IMR-90 (cell line): Measurements from ENCODE around the gene COL18A1. TPM values are rescaled to one million over a fixed set of nuclear protein-coding genes. Genes with fewer than 3 reads are reported as not detected.

Experiments
- ATAC-seq: fragments of 200-7000 bp; cut with Tn5 transposase; 2 replicates; pipeline ENCODE4 v1.9.1; 2020; ENCODE audit warnings: low read depth, mild to moderate bottlenecking, moderate library complexity
- BruUV-seq: library from RNA; stranded (reverse); fragments of 400-500 nt; replicated peaks from 2 replicates; lab custom pipeline; 2021; lab: Mats Ljungman, UMichigan
- CTCF ChIA-PET: fragments of 300-600 bp; formaldehyde crosslinking; extraction: SDS; loops from one replicate; lab custom pipeline; 2021; ENCODE audit warnings: antibody characterized with exemption; lab: Yijun Ruan, JAX
- POLR2A ChIA-PET: fragments of 300-600 bp; sonication (Branson Sonifier 250); formaldehyde crosslinking; loops from one replicate; lab custom pipeline; 2022; ENCODE audit warnings: antibody characterized with exemption; ENCODE audit not compliant: unreplicated experiment; lab: Charles Lee
- DNase-seq: peaks from one replicate; pipeline ENCODE4 v3.0.0; 2013
- H2AFZ ChIP-seq: replicated peaks from 2 replicates; pipeline ENCODE3; 2013; ENCODE audit warnings: low read length, mild to moderate bottlenecking; ENCODE audit not compliant: poor library complexity
- H2AK5ac ChIP-seq: 2 replicates; pipeline ENCODE4 v1.6.1; 2013; ENCODE audit warnings: low read depth, low read length, inconsistent platforms
- H2AK9ac ChIP-seq: replicated peaks from 2 replicates; pipeline ENCODE3; 2013; ENCODE audit warnings: mild to moderate bottlenecking, low read depth, low read length, moderate library complexity; ENCODE audit not compliant: poor library complexity
- H2BK120ac ChIP-seq: 2 replicates; pipeline ENCODE4 v1.6.1; 2013; ENCODE audit warnings: low read depth, low read length, inconsistent platforms
- H2BK15ac ChIP-seq: 3 replicates; pipeline ENCODE4 v1.6.1; 2013; ENCODE audit warnings: low read depth, low read length, inconsistent platforms
- H2BK20ac ChIP-seq: 2 replicates; pipeline ENCODE4 v1.6.1; 2013; ENCODE audit warnings: low read depth, mild to moderate bottlenecking, inconsistent platforms, low read length, moderate library complexity
- H2BK5ac ChIP-seq: 2 replicates; pipeline ENCODE4 v1.6.1; 2013; ENCODE audit warnings: mild to moderate bottlenecking, low read depth, low read length, inconsistent platforms; ENCODE audit not compliant: poor library complexity, severe bottlenecking
- H3K14ac ChIP-seq: replicated peaks from 2 replicates; pipeline ENCODE4 v1.6.1; 2013; ENCODE audit warnings: low read depth, low read length, inconsistent platforms
- H3K18ac ChIP-seq: 2 replicates; pipeline ENCODE4 v1.6.1; 2013; ENCODE audit warnings: low read depth, low read length, control low read depth
- H3K23ac ChIP-seq: 2 replicates; pipeline ENCODE4 v1.6.1; 2013; ENCODE audit warnings: low read depth, low read length, inconsistent platforms
- H3K27ac ChIP-seq: 2 replicates; pipeline ENCODE4 v1.5.1; 2013; ENCODE audit warnings: mild to moderate bottlenecking, control low read depth, low read length; ENCODE audit not compliant: insufficient read depth
- H3K27me3 ChIP-seq: 2 replicates; pipeline ENCODE4 v1.6.1; 2013; ENCODE audit warnings: low read length; ENCODE audit not compliant: control insufficient read depth, insufficient read depth
- H3K36me3 ChIP-seq: 2 replicates; pipeline ENCODE4 v1.6.1; 2013; ENCODE audit warnings: low read length, mixed read lengths; ENCODE audit not compliant: control insufficient read depth, insufficient read depth
- H3K4ac ChIP-seq: 2 replicates; pipeline ENCODE4 v1.6.1; 2013; ENCODE audit warnings: low read depth, low read length, inconsistent platforms
- H3K4me1 ChIP-seq: 2 replicates; pipeline ENCODE4 v1.6.1; 2013; ENCODE audit warnings: low read length, mixed read lengths; ENCODE audit not compliant: control insufficient read depth, insufficient read depth
- H3K4me2 ChIP-seq: 2 replicates; pipeline ENCODE4 v1.6.1; 2013; ENCODE audit warnings: low read depth, mild to moderate bottlenecking, control low read depth, low read length, moderate library complexity
- H3K4me3 ChIP-seq: 2 replicates; pipeline ENCODE4 v1.5.1; 2013; ENCODE audit warnings: low read depth, mild to moderate bottlenecking, control low read depth, low read length, moderate library complexity; ENCODE audit not compliant: insufficient read depth
- H3K56ac ChIP-seq: 2 replicates; pipeline ENCODE4 v1.6.1; 2013; ENCODE audit warnings: low read length, inconsistent platforms; ENCODE audit not compliant: insufficient read depth; ENCODE audit errors: extremely low read depth
- H3K79me1 ChIP-seq, 2 experiments: 2 replicates each; pipeline ENCODE4 v1.6.1; 2013; ENCODE audit warnings: low read length in 2 of 2, inconsistent platforms in 1 of 2, low read depth in 1 of 2
- H3K9ac ChIP-seq: 2 replicates; pipeline ENCODE4 v1.6.1; 2013; ENCODE audit warnings: low read depth, low read length, control low read depth
- H3K9me1 ChIP-seq: 2 replicates; pipeline ENCODE4 v1.6.1; 2013; ENCODE audit warnings: low read length, inconsistent platforms; ENCODE audit not compliant: insufficient read depth
- H3K9me3 ChIP-seq: 2 replicates; pipeline ENCODE4 v1.6.1; 2013; ENCODE audit warnings: low read length; ENCODE audit not compliant: control insufficient read depth, insufficient read depth
- H4K20me1 ChIP-seq: 2 replicates; pipeline ENCODE4 v1.6.1; 2013; ENCODE audit warnings: low read length, inconsistent platforms; ENCODE audit not compliant: insufficient read depth
- H4K5ac ChIP-seq: 2 replicates; pipeline ENCODE4 v1.6.1; 2013; ENCODE audit warnings: mild to moderate bottlenecking, low read depth, low read length, control low read depth
- H4K8ac ChIP-seq, 2 experiments: 2 replicates each; pipeline ENCODE4 v1.6.1; 2013; ENCODE audit warnings: low read depth in 2 of 2, low read length in 2 of 2, control low read depth in 1 of 2, inconsistent platforms in 1 of 2
- H4K91ac ChIP-seq: 2 replicates; pipeline ENCODE4 v1.6.1; 2013; ENCODE audit warnings: low read depth, low read length, inconsistent platforms; ENCODE audit not compliant: insufficient read depth
- BHLHE40 ChIP-seq: fragments of 150-350 bp; IDR thresholded peaks from 2 replicates; pipeline ENCODE4 v1.6.1; 2016; ENCODE audit warnings: mild to moderate bottlenecking, low read depth, low read length
- CEBPB ChIP-seq: IDR thresholded peaks from 2 replicates; pipeline ENCODE4 v1.6.1; 2012; ENCODE audit warnings: low read depth, low read length, improper control_type of control experiment
- CHD1 ChIP-seq: IDR thresholded peaks from 2 replicates; pipeline ENCODE4 v1.6.1; 2012; ENCODE audit warnings: low read depth, low read length, improper control_type of control experiment
- FOS ChIP-seq: fragments of 150-350 bp; IDR thresholded peaks from 2 replicates; pipeline ENCODE4 v1.6.1; 2016; ENCODE audit warnings: low read depth, low read length
- MAFK ChIP-seq: IDR thresholded peaks from 2 replicates; pipeline ENCODE4 v1.6.1; 2012; ENCODE audit warnings: low read depth, low read length, improper control_type of control experiment
- MAZ ChIP-seq: IDR thresholded peaks from 2 replicates; pipeline ENCODE4 v1.6.1; 2012; ENCODE audit warnings: low read depth, mild to moderate bottlenecking, low read length, improper control_type of control experiment, moderate library complexity, borderline replicate concordance
- MXI1 ChIP-seq: IDR thresholded peaks from 2 replicates; pipeline ENCODE4 v1.6.1; 2012; ENCODE audit warnings: low read depth, mild to moderate bottlenecking, low read length, moderate library complexity, borderline replicate concordance
- NFE2L2 ChIP-seq: fragments of 150-350 bp; IDR thresholded peaks from 2 replicates; pipeline ENCODE4 v1.6.1; 2016; ENCODE audit warnings: low read depth, mild to moderate bottlenecking, low read length
- POLR2A ChIP-seq: IDR thresholded peaks from 2 replicates; pipeline ENCODE4 v1.6.1; 2012; ENCODE audit warnings: mild to moderate bottlenecking, low read depth, low read length
- RAD21 ChIP-seq: IDR thresholded peaks from 2 replicates; pipeline ENCODE4 v1.6.1; 2012; ENCODE audit warnings: low read length, improper control_type of control experiment
- RCOR1 ChIP-seq: IDR thresholded peaks from 2 replicates; pipeline ENCODE4 v1.6.1; 2012; ENCODE audit warnings: mild to moderate bottlenecking, low read length, improper control_type of control experiment; ENCODE audit not compliant: insufficient replicate concordance
- RFX5 ChIP-seq: IDR thresholded peaks from 2 replicates; pipeline ENCODE4 v1.8.0; 2012; ENCODE audit warnings: low read depth, mild to moderate bottlenecking, low read length, moderate library complexity
- SMC3 ChIP-seq: fragments of 150-350 bp; IDR thresholded peaks from 2 replicates; pipeline ENCODE4 v1.6.1; 2016; ENCODE audit warnings: low read depth, mild to moderate bottlenecking, antibody characterized with exemption, low read length, moderate library complexity
- WGBS, 2 experiments: methylation state at CpG; one replicate each; pipeline versions ENCODE4 v1.1.5 to v1.1.7; 2013; ENCODE audit warnings: missing lambda C conversion rate in 2 of 2; ENCODE audit not compliant: insufficient read length in 1 of 2; ENCODE audit errors: extremely low coverage in 2 of 2; 5-methylcytosine and 5-hydroxymethylcytosine counted together
- dilution Hi-C: fragments of 300-500 bp; cut with HindIII; formaldehyde crosslinking; loops from one replicate; pipeline ENCODE4 v1.14.3; 2018; ENCODE audit warnings: low sequenced_read_pairs; ENCODE audit not compliant: unreplicated experiment
- in situ Hi-C: fragments of 300-500 bp; cut with MboI; formaldehyde crosslinking; loops from 3 replicates; pipeline ENCODE4 v1.14.3; 2019; ENCODE audit warnings: low sequenced_read_pairs, inconsistent platforms, mixed read lengths
- intact Hi-C: fragments of 100-400 bp; cut with micrococcal nuclease; formaldehyde crosslinking; loops from 2 replicates; pipeline ENCODE4 v1.10.0; 2022
- polyA plus RNA-seq, 3 experiments: library from polyadenylated mRNA; depleted of rRNA; stranded (reverse); fragments of >200 nt; gene quantifications; 2 replicates each; pipeline ENCODE4 v1.2.3, GENCODE V29; 2012; ENCODE audit warnings: low replicate concordance in 1 of 3
- total RNA-seq: library from RNA; depleted of rRNA; stranded (reverse); fragments of >200 nt; gene quantifications from 2 replicates; pipeline ENCODE4 v1.2.3, GENCODE V29; 2012
- TF ChIP-seq, protein P1 (sequence below): conservative IDR thresholded peaks from 2 replicates; pipeline ENCODE4 v1.5.1; 2012; ENCODE audit warnings: mild to moderate bottlenecking, low read depth, low read length, improper control_type of control experiment
- TF ChIP-seq, protein P2 (sequence below): fragments of 150-350 bp; IDR thresholded peaks from 2 replicates; pipeline ENCODE4 v1.6.1; 2016; ENCODE audit warnings: low read depth, mild to moderate bottlenecking, low read length, moderate library complexity, borderline replicate concordance
- TF ChIP-seq, protein P3 (sequence below): fragments of 150-350 bp; IDR thresholded peaks from 2 replicates; pipeline ENCODE4 v1.6.1; 2017; ENCODE audit warnings: mild to moderate bottlenecking, antibody characterized with exemption, low read length, low read depth

Gene COL18A1
- total and polyA plus RNA-seq, 2 of the 4 experiments (the other 2 are of a cell fraction) = 4.3 to 46.7 TPM

DNA sequence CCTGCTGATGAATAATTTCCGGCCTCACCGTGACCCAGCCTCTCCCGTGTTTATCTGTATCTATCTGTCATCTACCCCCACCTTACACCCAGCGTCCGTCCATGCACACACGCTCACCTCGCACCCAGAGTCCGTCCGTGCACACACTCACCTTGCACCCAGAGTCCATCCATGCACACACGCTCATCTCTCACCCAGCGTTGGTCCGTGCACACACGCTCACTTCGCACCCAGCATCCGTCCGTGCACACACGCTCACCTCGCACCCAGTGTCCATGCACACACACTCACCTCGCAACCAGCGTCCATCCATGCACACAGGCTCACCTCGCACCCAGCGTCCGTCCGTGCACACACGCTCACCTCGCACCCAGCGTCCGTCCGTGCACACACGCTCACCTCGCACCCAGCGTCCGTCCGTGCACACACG is 25.0 kb upstream of the COL18A1 start:
- ChIA-PET CTCF (no interaction called here), POLR2A (no interaction called here)
- WGBS, 2 experiments = 77% methylated on average over 13 of the region's 35 CpGs; no CpG with 5 or more reads in 1 of the 2 experiments
- Histone ChIP-seq H4K5ac (no peak overlapping the region), H3K9me3 (no peaks in the 10 kb centered on the region; the same call in none of the 2 replicates), H2BK20ac (peak overlapping the region; percentile 78), H3K14ac (peak overlapping the region; percentile 58; the same call in 1 of the 2 replicates), H4K91ac (0 out of 2 replicates have a peak overlapping the region, but pooled peaks have one; percentile 66), H3K4me1 (peaks cover 10% of the 10 kb centered on the region), H2BK15ac (peak overlapping the region; percentile 40; the same call in 1 of the 3 replicates), H2AK9ac (peak overlapping the region; percentile 37), H2AFZ (no peak overlapping the region), H2BK5ac (no peak overlapping the region), H3K56ac (no peak overlapping the region), H3K4me3 (no peak overlapping the region), H3K4ac (peak overlapping the region; percentile 80), H3K27ac (no peak overlapping the region), H3K4me2 (no peak overlapping the region), H3K36me3 (no peaks in the 10 kb centered on the region), H4K20me1 (no peaks in the 10 kb centered on the region), H2AK5ac (peak overlapping the region; percentile 89), H3K18ac (no peak overlapping the region), H3K23ac (no peak overlapping the region), H2BK120ac (peak overlapping the region; percentile 71), H3K27me3 (no peaks in the 10 kb centered on the region), H3K79me1 (no peaks in the 10 kb centered on the region), H3K9me1 (peaks cover 10% of the 10 kb centered on the region; the same call in 1 of the 2 replicates), H3K9ac (no peak overlapping the region), H4K8ac (0 out of 4 replicates have a peak overlapping the region, but pooled peaks of 1 of the 2 experiments have one; percentile 32)
- dilution Hi-C loops (no loop called here), intact Hi-C loops (no loop called here), in situ Hi-C loops (loop anchor here (10.0 kb wide), 1 partner anchor 55 kb away; no protein-coding TSS in a partner anchor)
- BruUV-seq = no TSS peak
- ATAC-seq (no peak), DNase-seq (no peak)
- TF ChIP-seq, protein P1, sequence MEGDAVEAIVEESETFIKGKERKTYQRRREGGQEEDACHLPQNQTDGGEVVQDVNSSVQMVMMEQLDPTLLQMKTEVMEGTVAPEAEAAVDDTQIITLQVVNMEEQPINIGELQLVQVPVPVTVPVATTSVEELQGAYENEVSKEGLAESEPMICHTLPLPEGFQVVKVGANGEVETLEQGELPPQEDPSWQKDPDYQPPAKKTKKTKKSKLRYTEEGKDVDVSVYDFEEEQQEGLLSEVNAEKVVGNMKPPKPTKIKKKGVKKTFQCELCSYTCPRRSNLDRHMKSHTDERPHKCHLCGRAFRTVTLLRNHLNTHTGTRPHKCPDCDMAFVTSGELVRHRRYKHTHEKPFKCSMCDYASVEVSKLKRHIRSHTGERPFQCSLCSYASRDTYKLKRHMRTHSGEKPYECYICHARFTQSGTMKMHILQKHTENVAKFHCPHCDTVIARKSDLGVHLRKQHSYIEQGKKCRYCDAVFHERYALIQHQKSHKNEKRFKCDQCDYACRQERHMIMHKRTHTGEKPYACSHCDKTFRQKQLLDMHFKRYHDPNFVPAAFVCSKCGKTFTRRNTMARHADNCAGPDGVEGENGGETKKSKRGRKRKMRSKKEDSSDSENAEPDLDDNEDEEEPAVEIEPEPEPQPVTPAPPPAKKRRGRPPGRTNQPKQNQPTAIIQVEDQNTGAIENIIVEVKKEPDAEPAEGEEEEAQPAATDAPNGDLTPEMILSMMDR = no peak
- no peak for TF ChIP-seq RCOR1
- TF ChIP-seq MAZ = no peak
- TF ChIP-seq, protein P2, sequence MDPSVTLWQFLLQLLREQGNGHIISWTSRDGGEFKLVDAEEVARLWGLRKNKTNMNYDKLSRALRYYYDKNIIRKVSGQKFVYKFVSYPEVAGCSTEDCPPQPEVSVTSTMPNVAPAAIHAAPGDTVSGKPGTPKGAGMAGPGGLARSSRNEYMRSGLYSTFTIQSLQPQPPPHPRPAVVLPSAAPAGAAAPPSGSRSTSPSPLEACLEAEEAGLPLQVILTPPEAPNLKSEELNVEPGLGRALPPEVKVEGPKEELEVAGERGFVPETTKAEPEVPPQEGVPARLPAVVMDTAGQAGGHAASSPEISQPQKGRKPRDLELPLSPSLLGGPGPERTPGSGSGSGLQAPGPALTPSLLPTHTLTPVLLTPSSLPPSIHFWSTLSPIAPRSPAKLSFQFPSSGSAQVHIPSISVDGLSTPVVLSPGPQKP = no peak
- TF ChIP-seq MAFK = no peak
- no peak for TF ChIP-seq RFX5
- no peak for TF ChIP-seq CEBPB
- no peak for TF ChIP-seq NFE2L2
- TF ChIP-seq FOS = no peak
- TF ChIP-seq BHLHE40 = no peak
- TF ChIP-seq MXI1 = no peak
- no peak for TF ChIP-seq SMC3
- TF ChIP-seq, protein P3, sequence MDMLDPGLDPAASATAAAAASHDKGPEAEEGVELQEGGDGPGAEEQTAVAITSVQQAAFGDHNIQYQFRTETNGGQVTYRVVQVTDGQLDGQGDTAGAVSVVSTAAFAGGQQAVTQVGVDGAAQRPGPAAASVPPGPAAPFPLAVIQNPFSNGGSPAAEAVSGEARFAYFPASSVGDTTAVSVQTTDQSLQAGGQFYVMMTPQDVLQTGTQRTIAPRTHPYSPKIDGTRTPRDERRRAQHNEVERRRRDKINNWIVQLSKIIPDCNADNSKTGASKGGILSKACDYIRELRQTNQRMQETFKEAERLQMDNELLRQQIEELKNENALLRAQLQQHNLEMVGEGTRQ = no peak
- no peak for TF ChIP-seq CHD1
- no peak for TF ChIP-seq POLR2A
- TF ChIP-seq RAD21 = no peak
